Naive thymus-derived CD8-positive, alpha-beta T cell (primary cell): Measurements from ENCODE around the gene CRYL1. TPM values are rescaled to one million over a fixed set of nuclear protein-coding genes. Genes with fewer than 3 reads are reported as not detected.
A peak's percentile ranks its signal among the peaks of the same experiment; 100 is the strongest.

ENCODE experiments used
- ATAC-seq, 2 donors: fragments of 150-1000 bp; cut with Tn5 transposase in 1 of 2; sonication (Bioruptor Pico), chemical (Tn5 transposase) in 1 of 2; 1 replicate in 1 of 2; 2 replicates in 1 of 2; pipeline ENCODE4 v1.10.0; 2021; ENCODE audit warnings: mild to moderate bottlenecking in 2 of 2, moderate library complexity in 2 of 2
- POLR2A ChIA-PET: fragments of 350-600 bp; sonication (Branson Sonifier 250); formaldehyde crosslinking; loops from one replicate; lab custom pipeline; 2021; ENCODE audit warnings: antibody characterized with exemption; lab: Charles Lee
- DNase-seq, 10 donors: peaks; one replicate each; pipeline versions ENCODE4 v3.0.0 to v3.0.0-alpha.2; 2020 to 2022
- H3K27ac Mint-ChIP-seq, 10 donors: one replicate each; pipeline ENCODE4 v1.8.0; 2020 to 2022; ENCODE audit warnings: mild to moderate bottlenecking in 10 of 10, mixed read lengths in 10 of 10, moderate library complexity in 4 of 10, inconsistent platforms in 1 of 10
- H3K27me3 Mint-ChIP-seq, 5 donors: one replicate each; pipeline ENCODE4 v1.8.0; 2021 to 2022; ENCODE audit warnings: mixed read lengths in 5 of 5
- H3K36me3 Mint-ChIP-seq, 3 donors: one replicate each; pipeline ENCODE4 v1.8.0; 2020 to 2022; ENCODE audit warnings: mixed read lengths in 3 of 3, mild to moderate bottlenecking in 2 of 3, inconsistent platforms in 1 of 3
- H3K4me1 Mint-ChIP-seq, 4 donors: one replicate each; pipeline ENCODE4 v1.8.0; 2021 to 2022; ENCODE audit warnings: mixed read lengths in 4 of 4
- H3K4me3 Mint-ChIP-seq, 10 donors: one replicate each; pipeline ENCODE4 v1.8.0; 2020 to 2022; ENCODE audit warnings: mild to moderate bottlenecking in 10 of 10, mixed read lengths in 10 of 10, moderate library complexity in 6 of 10, inconsistent platforms in 1 of 10
- H3K9me3 Mint-ChIP-seq, 9 donors: one replicate each; pipeline ENCODE4 v1.8.0; 2020 to 2022; ENCODE audit warnings: mixed read lengths in 9 of 9, mild to moderate bottlenecking in 3 of 9, inconsistent platforms in 1 of 9, moderate library complexity in 1 of 9
- polyA plus RNA-seq, 3 donors: library from polyadenylated mRNA; unstranded; fragments of 300-500 nt; fragmentation: Illumina TruSeq; gene quantifications; one replicate each; pipeline ENCODE4 v1.2.3, GENCODE V29; 2021
- total RNA-seq, 8 experiments: library from RNA in 2 of 8; stranded (reverse) in 2 of 8; gene quantifications; one replicate each; pipeline ENCODE4 v1.2.3 and lab custom pipeline; 2021 to 2026

CRYL1 gene
- total and polyA plus RNA-seq, 5 experiments from 2014 or later = 13.5 to 38.3 (median 27.8) TPM

- DNase-seq (no peak), ATAC-seq (no peak)
- Mint-ChIP-seq H3K9me3 (no peaks in the 10 kb centered on the region), H3K36me3 (peaks cover 0 to 9% (median 5%) of the 10 kb centered on the region in 3 donors), H3K27me3 (no peaks in the 10 kb centered on the region), H3K27ac (peak overlapping the region in 5 of 10 donors; percentile 15 to 75 (median 29)), H3K4me1 (peaks cover 9 to 21% (median 13%) of the 10 kb centered on the region in 4 donors), H3K4me3 (no peak overlapping the region)
- POLR2A ChIA-PET = no interaction called here
Observed at GRCh38 chr13:20482275-20482761, 43.3 kb downstream of the CRYL1 start.

- no peak for ATAC-seq
- Mint-ChIP-seq H3K4me3 (peak overlapping the region in 5 of 10 donors; percentile 16 to 83 (median 28)), H3K27ac (peak overlapping the region in 9 of 10 donors; percentile 58 to 100 (median 99)), H3K4me1 (peaks cover 25 to 61% (median 53%) of the 10 kb centered on the region in 4 donors), H3K36me3 (peaks cover 0 to 5% (median 0%) of the 10 kb centered on the region in 3 donors), H3K27me3 (no peaks in the 10 kb centered on the region), H3K9me3 (no peaks in the 10 kb centered on the region)
- POLR2A ChIA-PET = no interaction called here
- no peak for DNase-seq
Observed at GRCh38 chr13:20477394-20477793, 48.3 kb downstream of the CRYL1 start.

GRCh38 chr13:20475927-20476691 lies 49.5 kb downstream of the CRYL1 start:
- ATAC-seq (peak; percentile 91 to 93), DNase-seq (peak; percentile 45 to 90 (median 78))
- Mint-ChIP-seq H3K36me3 (peaks cover 0 to 6% (median 2%) of the 10 kb centered on the region in 3 donors), H3K4me3 (peak overlapping the region; percentile 78 to 91 (median 87)), H3K4me1 (peaks cover 23 to 58% (median 53%) of the 10 kb centered on the region in 4 donors), H3K27me3 (no peaks in the 10 kb centered on the region), H3K9me3 (no peaks in the 10 kb centered on the region), H3K27ac (peak overlapping the region; percentile 89 to 100 (median 99))
- POLR2A ChIA-PET = interaction anchor here (0.6 to 1.6 kb wide), 30 partner anchors 9 to 1128 kb away, joined by 3 to 7 read pairs (median 4); partner anchors contain the start of genes CRYL1 and MICU2

GRCh38 chr13:20474515-20474914 lies 51.1 kb downstream of the CRYL1 start:
- H3K9me3 Mint-ChIP-seq = no peaks in the 10 kb centered on the region
- peak overlapping the region; percentile 89 to 100 (median 99) for H3K27ac Mint-ChIP-seq
- no peak for ATAC-seq
- DNase-seq = no peak
- H3K36me3 Mint-ChIP-seq = peaks cover 0 to 2% (median 2%) of the 10 kb centered on the region in 3 donors
- no peaks in the 10 kb centered on the region for H3K27me3 Mint-ChIP-seq
- POLR2A ChIA-PET = no interaction called here
- peak overlapping the region in 4 of 10 donors; percentile 6 to 83 (median 12) for H3K4me3 Mint-ChIP-seq
- H3K4me1 Mint-ChIP-seq = peaks cover 23 to 49% (median 49%) of the 10 kb centered on the region in 4 donors

GRCh38 chr13:20473888-20474287 lies 51.8 kb downstream of the CRYL1 start:
- H3K9me3 Mint-ChIP-seq = no peaks in the 10 kb centered on the region
- no peaks in the 10 kb centered on the region for H3K27me3 Mint-ChIP-seq
- POLR2A ChIA-PET = interaction anchor here (0.6 kb wide), 1 partner anchor 299 kb away, joined by 3 read pairs; no protein-coding TSS in a partner anchor
- no peak for ATAC-seq
- H3K4me3 Mint-ChIP-seq = peak overlapping the region in 2 of 10 donors; percentile 19 to 23
- H3K27ac Mint-ChIP-seq = peak overlapping the region; percentile 89 to 100 (median 99)
- DNase-seq = no peak
- peaks cover 24 to 52% (median 46%) of the 10 kb centered on the region in 4 donors for H3K4me1 Mint-ChIP-seq
- peaks cover 0 to 2% (median 2%) of the 10 kb centered on the region in 3 donors for H3K36me3 Mint-ChIP-seq

- peaks cover 0 to 2% (median 2%) of the 10 kb centered on the region in 3 donors for H3K36me3 Mint-ChIP-seq
- POLR2A ChIA-PET = no interaction called here
- no peak overlapping the region for H3K4me3 Mint-ChIP-seq
- H3K9me3 Mint-ChIP-seq = no peaks in the 10 kb centered on the region
- H3K27ac Mint-ChIP-seq = peak overlapping the region; percentile 89 to 100 (median 99)
- H3K27me3 Mint-ChIP-seq = no peaks in the 10 kb centered on the region
- ATAC-seq (no peak), DNase-seq (no peak)
- H3K4me1 Mint-ChIP-seq = peaks cover 24 to 57% (median 42%) of the 10 kb centered on the region in 4 donors
Observed at GRCh38 chr13:20473139-20473538, 52.5 kb downstream of the CRYL1 start.

- POLR2A ChIA-PET = no interaction called here
- Mint-ChIP-seq H3K27ac (peak overlapping the region; percentile 46 to 100 (median 94)), H3K36me3 (peaks cover 0 to 2% (median 2%) of the 10 kb centered on the region in 3 donors), H3K4me1 (peaks cover 24 to 57% (median 42%) of the 10 kb centered on the region in 4 donors), H3K27me3 (no peaks in the 10 kb centered on the region), H3K4me3 (no peak overlapping the region), H3K9me3 (no peaks in the 10 kb centered on the region)
- ATAC-seq (no peak), DNase-seq (no peak)
Observed at GRCh38 chr13:20472531-20472930, 53.1 kb downstream of the CRYL1 start.

GRCh38 chr13:20470136-20470535 lies 55.5 kb downstream of the CRYL1 start:
- Mint-ChIP-seq H3K27ac (peak overlapping the region in 9 of 10 donors; percentile 29 to 98 (median 58)), H3K4me3 (no peak overlapping the region), H3K27me3 (no peaks in the 10 kb centered on the region), H3K4me1 (peaks cover 19 to 41% (median 21%) of the 10 kb centered on the region in 4 donors), H3K36me3 (peaks cover 0 to 2% (median 2%) of the 10 kb centered on the region in 3 donors), H3K9me3 (no peaks in the 10 kb centered on the region)
- POLR2A ChIA-PET = interaction anchor here (1.1 kb wide), 1 partner anchor 14 kb away, joined by 3 read pairs; no protein-coding TSS in a partner anchor
- DNase-seq (no peak), ATAC-seq (no peak)

- no peaks in the 10 kb centered on the region for H3K27me3 Mint-ChIP-seq
- peaks cover 5 to 22% (median 13%) of the 10 kb centered on the region in 4 donors for H3K4me1 Mint-ChIP-seq
- no peaks in the 10 kb centered on the region for H3K9me3 Mint-ChIP-seq
- no peak overlapping the region for H3K4me3 Mint-ChIP-seq
- no peak for DNase-seq
- peak overlapping the region in 5 of 10 donors; percentile 10 to 77 (median 43) for H3K27ac Mint-ChIP-seq
- no peaks in the 10 kb centered on the region for H3K36me3 Mint-ChIP-seq
- no peak for ATAC-seq
- POLR2A ChIA-PET = interaction anchor here (0.6 to 0.7 kb wide), 3 partner anchors 10 to 323 kb away, joined by 3 to 4 read pairs (median 4); no protein-coding TSS in a partner anchor
Observed at GRCh38 chr13:20466371-20466770, 59.3 kb downstream of the CRYL1 start.

GRCh38 chr13:20465218-20465879 lies 60.3 kb downstream of the CRYL1 start:
- no peak for DNase-seq
- Mint-ChIP-seq H3K27ac (peak overlapping the region in 6 of 10 donors; percentile 12 to 87 (median 67)), H3K4me1 (peaks cover 13 to 25% (median 17%) of the 10 kb centered on the region in 4 donors), H3K27me3 (no peaks in the 10 kb centered on the region), H3K4me3 (no peak overlapping the region), H3K36me3 (no peaks in the 10 kb centered on the region), H3K9me3 (no peaks in the 10 kb centered on the region)
- no peak for ATAC-seq
- POLR2A ChIA-PET = interaction anchor here (0.6 kb wide), 1 partner anchor 11 kb away, joined by 4 read pairs; no protein-coding TSS in a partner anchor

GRCh38 chr13:20462921-20463320 lies 62.7 kb downstream of the CRYL1 start:
- no peak for ATAC-seq
- H3K27ac Mint-ChIP-seq = peak overlapping the region in 3 of 10 donors; percentile 39 to 77 (median 47)

GRCh38 chr13:20462533-20462915 lies 63.1 kb downstream of the CRYL1 start:
- POLR2A ChIA-PET = interaction anchor here (0.6 kb wide), 1 partner anchor 9 kb away, joined by 4 read pairs; no protein-coding TSS in a partner anchor
- H3K9me3 Mint-ChIP-seq = no peaks in the 10 kb centered on the region
- peaks cover 17 to 29% (median 24%) of the 10 kb centered on the region in 4 donors for H3K4me1 Mint-ChIP-seq
- no peaks in the 10 kb centered on the region for H3K27me3 Mint-ChIP-seq
- no peak overlapping the region for H3K4me3 Mint-ChIP-seq
- no peak for DNase-seq
- H3K36me3 Mint-ChIP-seq = peaks cover 0 to 5% (median 0%) of the 10 kb centered on the region in 3 donors
- H3K27ac Mint-ChIP-seq = peak overlapping the region in 3 of 10 donors; percentile 47 to 77 (median 61)
- ATAC-seq = no peak

More at GRCh38 chr13:20462921-20463320, 62.7 kb downstream of the CRYL1 start:
- Mint-ChIP-seq H3K9me3 (no peaks in the 10 kb centered on the region), H3K4me3 (peak overlapping the region in 1 of 10 donors; percentile 12), H3K27me3 (no peaks in the 10 kb centered on the region), H3K36me3 (peaks cover 0 to 5% (median 0%) of the 10 kb centered on the region in 3 donors), H3K4me1 (peaks cover 13 to 25% (median 20%) of the 10 kb centered on the region in 4 donors)
- no peak for DNase-seq
- POLR2A ChIA-PET = no interaction called here
